SK-N-SH (cell line): ENCODE measurements around the gene SYNM. TPM values are rescaled to one million over a fixed set of nuclear protein-coding genes. Genes with fewer than 3 reads are reported as not detected.

Experiments used
- CTCF ChIA-PET: fragments of 300-600, 350-600 bp; formaldehyde crosslinking; extraction: SDS; loops from one replicate; lab custom pipeline; 2021; lab: Yijun Ruan, JAX
- POLR2A ChIA-PET: fragments of 350-600 bp; sonication (Branson Sonifier 250); formaldehyde crosslinking; extraction: SDS; loops from one replicate; lab custom pipeline; 2020; ENCODE audit warnings: antibody characterized with exemption, inconsistent platforms; lab: Yijun Ruan, JAX
- DNase-seq: peaks from one replicate; pipeline ENCODE4 v3.0.0; 2012
- H2AFZ ChIP-seq: fragments of 200-600 bp; sonication (generic); 2 replicates; pipeline ENCODE4 v1.8.1; 2016; ENCODE audit warnings: antibody characterized with exemption, mild to moderate bottlenecking, low read depth
- H3F3A ChIP-seq: fragments of 200-600 bp; sonication (generic); replicated peaks from 2 replicates; pipeline ENCODE3; 2016; ENCODE audit warnings: antibody characterized with exemption, mild to moderate bottlenecking; ENCODE audit not compliant: insufficient read depth
- H3K27ac ChIP-seq, 2 experiments: fragments of 200-500 bp in 1 of 2; fragments of 200-600 bp in 1 of 2; sonication (Bioruptor generic) in 1 of 2; sonication (generic), shearing (Covaris generic) in 1 of 2; 2 replicates each; pipeline versions ENCODE4 v1.5.1 to v1.6.1; 2014 to 2016; ENCODE audit warnings: low read depth in 2 of 2, inconsistent platforms in 1 of 2, low read length in 1 of 2, mild to moderate bottlenecking in 1 of 2, mixed read lengths in 1 of 2
- H3K27me3 ChIP-seq: fragments of 200-600 bp; sonication (generic), shearing (Covaris generic); 2 replicates; pipeline ENCODE4 v1.6.1; 2016; ENCODE audit warnings: mixed run types; ENCODE audit not compliant: insufficient read depth
- H3K36me3 ChIP-seq, 2 experiments: fragments of 200-500 bp in 1 of 2; fragments of 200-600 bp in 1 of 2; sonication (Bioruptor generic) in 1 of 2; sonication (generic) in 1 of 2; replicated peaks in 1 of 2; 2 replicates each; pipeline versions ENCODE3 to v1.5.1; 2014 to 2016; ENCODE audit warnings: low read length in 1 of 2, mild to moderate bottlenecking in 1 of 2; ENCODE audit not compliant: insufficient read depth in 2 of 2, control insufficient read depth in 1 of 2
- H3K4me1 ChIP-seq, 2 experiments: fragments of 200-500 bp in 1 of 2; fragments of 200-600 bp in 1 of 2; sonication (Bioruptor generic) in 1 of 2; sonication (generic), shearing (Covaris generic) in 1 of 2; 2 replicates each; pipeline versions ENCODE4 v1.5.1 to v1.6.1; 2014 to 2016; ENCODE audit warnings: low read depth in 1 of 2, low read length in 1 of 2, mixed run types in 1 of 2; ENCODE audit not compliant: insufficient read depth in 2 of 2, control insufficient read depth in 1 of 2
- H3K4me2 ChIP-seq: fragments of 200-600 bp; sonication (generic), shearing (Covaris generic); 2 replicates; pipeline ENCODE4 v1.6.1; 2017; ENCODE audit warnings: mixed run types
- H3K4me3 ChIP-seq, 2 experiments: fragments of 200-500 bp in 1 of 2; fragments of 200-600 bp in 1 of 2; sonication (Bioruptor generic) in 1 of 2; sonication (generic), shearing (Covaris generic) in 1 of 2; 2 replicates each; pipeline versions ENCODE4 v1.5.1 to v1.8.1; 2014 to 2016; ENCODE audit warnings: low read depth in 2 of 2, inconsistent platforms in 1 of 2, low read length in 1 of 2, mild to moderate bottlenecking in 1 of 2, mixed read lengths in 1 of 2, moderate library complexity in 1 of 2
- H3K79me2 ChIP-seq: fragments of 200-600 bp; sonication (generic); 2 replicates; pipeline ENCODE4 v1.8.1; 2017; ENCODE audit warnings: mild to moderate bottlenecking; ENCODE audit not compliant: insufficient read depth
- H3K9ac ChIP-seq: fragments of 200-600 bp; sonication (generic); 2 replicates; pipeline ENCODE4 v1.6.1; 2017; ENCODE audit warnings: mixed run types
- H3K9me2 ChIP-seq: fragments of 200-600 bp; sonication (generic); 2 replicates; pipeline ENCODE4 v1.6.1; 2017; ENCODE audit warnings: mixed run types
- H3K9me3 ChIP-seq: fragments of 200-600 bp; sonication (generic); 2 replicates; pipeline ENCODE4 v1.6.1; 2017; ENCODE audit warnings: mixed run types, mild to moderate bottlenecking, moderate library complexity
- H4K20me1 ChIP-seq: fragments of 200-600 bp; sonication (generic); 2 replicates; pipeline ENCODE4 v1.6.1; 2017; ENCODE audit warnings: mild to moderate bottlenecking, mixed run types; ENCODE audit not compliant: insufficient read depth
- CHD2 ChIP-seq: fragments of 150-350 bp; IDR thresholded peaks from 2 replicates; pipeline ENCODE4 v1.6.1; 2018; ENCODE audit warnings: low read length; ENCODE audit not compliant: partially characterized antibody
- ELF1 ChIP-seq: IDR thresholded peaks from 2 replicates; pipeline ENCODE4 v1.4.0; 2012
- EZH2phosphoT487 ChIP-seq: fragments of 200-600 bp; sonication (generic); IDR thresholded peaks from 2 replicates; pipeline ENCODE4 v1.6.1; 2017; ENCODE audit warnings: low read depth, mixed run types, mild to moderate bottlenecking, antibody characterized with exemption, moderate library complexity, borderline replicate concordance
- GATA2 ChIP-seq: sonication (generic); formaldehyde crosslinking; IDR thresholded peaks from 2 replicates; pipeline ENCODE4 v1.5.0; 2020; ENCODE audit warnings: mild to moderate bottlenecking, missing genetic modification reagents
- MXI1 ChIP-seq: IDR thresholded peaks from 2 replicates; pipeline ENCODE4 v1.6.1; 2012; ENCODE audit warnings: mild to moderate bottlenecking, low read depth, low read length, improper control_type of control experiment
- NFIC ChIP-seq: IDR thresholded peaks from 2 replicates; pipeline ENCODE4 v1.4.0; 2012; ENCODE audit warnings: borderline replicate concordance
- POLR2AphosphoS5 ChIP-seq: IDR thresholded peaks from 2 replicates; pipeline ENCODE4 v1.6.1; 2012; ENCODE audit warnings: low read depth, low read length
- RAD21 ChIP-seq: IDR thresholded peaks from 2 replicates; pipeline ENCODE4 v1.6.1; 2012; ENCODE audit warnings: mild to moderate bottlenecking, low read length
- RCOR1 ChIP-seq: fragments of 150-350 bp; IDR thresholded peaks from 2 replicates; pipeline ENCODE4 v1.6.1; 2017; ENCODE audit warnings: antibody characterized with exemption, low read length
- RXRA ChIP-seq: IDR thresholded peaks from 2 replicates; pipeline ENCODE4 v1.4.0; 2012; ENCODE audit warnings: low read depth, mild to moderate bottlenecking, borderline replicate concordance
- SIN3A ChIP-seq: IDR thresholded peaks from 2 replicates; pipeline ENCODE4 v1.6.1; 2012; ENCODE audit warnings: low read depth, mild to moderate bottlenecking, low read length, moderate library complexity, borderline replicate concordance
- SMC3 ChIP-seq: IDR thresholded peaks from 2 replicates; pipeline ENCODE4 v1.6.1; 2012; ENCODE audit warnings: low read depth, low read length, improper control_type of control experiment
- TAF1 ChIP-seq: IDR thresholded peaks from 2 replicates; pipeline ENCODE4 v1.6.1; 2012; ENCODE audit warnings: low read depth, mild to moderate bottlenecking, low read length, moderate library complexity, borderline replicate concordance
- TCF12 ChIP-seq: IDR thresholded peaks from 2 replicates; pipeline ENCODE4 v1.4.0; 2012
- TEAD4 ChIP-seq: IDR thresholded peaks from 2 replicates; pipeline ENCODE4 v1.4.0; 2012; ENCODE audit warnings: mild to moderate bottlenecking, borderline replicate concordance; ENCODE audit not compliant: insufficient read depth
- WGBS: methylation state at CpG from one replicate; pipeline ENCODE4 v1.1.6; 2017; ENCODE audit warnings: low lambda C conversion rate; 5-methylcytosine and 5-hydroxymethylcytosine counted together
- polyA plus RNA-seq, 3 experiments: library from polyadenylated mRNA; depleted of rRNA; stranded (reverse); fragments of >200 nt; gene quantifications; 2 replicates each; pipeline ENCODE4 v1.2.3, GENCODE V29; 2012
- TF ChIP-seq, protein P1 (sequence below): fragments of 150-350 bp; IDR thresholded peaks from 2 replicates; pipeline ENCODE4 v1.6.1; 2017; ENCODE audit warnings: antibody characterized with exemption, low read length, low read depth, borderline replicate concordance
- TF ChIP-seq, protein P2 (sequence below): IDR thresholded peaks from 2 replicates; pipeline ENCODE4 v1.4.0; 2012; ENCODE audit warnings: low read depth, borderline replicate concordance
- TF ChIP-seq, protein P3 (sequence below): IDR thresholded peaks from 2 replicates; pipeline ENCODE4 v1.4.0; 2012; ENCODE audit warnings: low read depth

The SYNM gene
- polyA plus RNA-seq, 1 of the 3 experiments (the other 2 are of a cell fraction), result 5.0 TPM

DNA sequence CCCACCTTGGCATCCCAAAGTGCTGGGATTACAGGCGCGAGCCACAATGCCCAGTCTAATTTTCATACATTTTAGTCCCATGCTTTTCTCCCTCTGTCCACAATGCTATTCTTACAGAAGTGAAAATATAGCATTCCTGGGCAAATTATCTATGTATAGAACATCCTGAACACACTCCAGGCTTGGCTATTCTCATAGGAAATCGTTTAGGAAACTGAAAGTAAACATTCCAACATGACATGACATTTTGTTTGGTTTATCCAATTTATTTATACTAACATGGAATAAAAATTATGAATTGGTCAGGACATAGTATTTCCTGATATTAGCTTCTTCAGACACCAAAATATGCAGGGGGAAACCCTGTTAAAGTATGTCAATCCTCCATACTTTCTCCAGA, 52.6 kb downstream of the SYNM start:
- no peaks in the 10 kb centered on the region for H4K20me1 ChIP-seq
- POLR2A ChIA-PET, result no interaction called here
- no peak overlapping the region for H3K4me2 ChIP-seq
- peaks cover 0 to 8% of the 10 kb centered on the region in 2 experiments; a peak in 1 of 4 replicates for H3K4me1 ChIP-seq
- 72% methylated on average over 3 of the region's 3 CpGs for WGBS
- H3K27me3 ChIP-seq, result no peaks in the 10 kb centered on the region
- H3K79me2 ChIP-seq, result no peaks in the 10 kb centered on the region
- no peak overlapping the region for H3K9ac ChIP-seq
- H3K9me3 ChIP-seq, result no peaks in the 10 kb centered on the region
- no peaks in the 10 kb centered on the region for H3K9me2 ChIP-seq
- no peak for DNase-seq
- H3K4me3 ChIP-seq, result no peak overlapping the region
- TF ChIP-seq GATA2 (no peak), ELF1 (no peak), POLR2AphosphoS5 (no peak), NFIC (no peak), MXI1 (no peak), TAF1 (no peak)
- TF ChIP-seq, protein P1, sequence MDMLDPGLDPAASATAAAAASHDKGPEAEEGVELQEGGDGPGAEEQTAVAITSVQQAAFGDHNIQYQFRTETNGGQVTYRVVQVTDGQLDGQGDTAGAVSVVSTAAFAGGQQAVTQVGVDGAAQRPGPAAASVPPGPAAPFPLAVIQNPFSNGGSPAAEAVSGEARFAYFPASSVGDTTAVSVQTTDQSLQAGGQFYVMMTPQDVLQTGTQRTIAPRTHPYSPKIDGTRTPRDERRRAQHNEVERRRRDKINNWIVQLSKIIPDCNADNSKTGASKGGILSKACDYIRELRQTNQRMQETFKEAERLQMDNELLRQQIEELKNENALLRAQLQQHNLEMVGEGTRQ, result no peak
- TF ChIP-seq, protein P2, sequence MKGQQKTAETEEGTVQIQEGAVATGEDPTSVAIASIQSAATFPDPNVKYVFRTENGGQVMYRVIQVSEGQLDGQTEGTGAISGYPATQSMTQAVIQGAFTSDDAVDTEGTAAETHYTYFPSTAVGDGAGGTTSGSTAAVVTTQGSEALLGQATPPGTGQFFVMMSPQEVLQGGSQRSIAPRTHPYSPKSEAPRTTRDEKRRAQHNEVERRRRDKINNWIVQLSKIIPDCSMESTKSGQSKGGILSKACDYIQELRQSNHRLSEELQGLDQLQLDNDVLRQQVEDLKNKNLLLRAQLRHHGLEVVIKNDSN, result no peak
- peaks cover 0 to 6% of the 10 kb centered on the region in 2 experiments for H3K36me3 ChIP-seq
- no peak overlapping the region for H2AFZ ChIP-seq
- no peak overlapping the region for H3K27ac ChIP-seq
- H3F3A ChIP-seq, result no peaks in the 10 kb centered on the region
- CTCF ChIA-PET, result no interaction called here

DNA sequence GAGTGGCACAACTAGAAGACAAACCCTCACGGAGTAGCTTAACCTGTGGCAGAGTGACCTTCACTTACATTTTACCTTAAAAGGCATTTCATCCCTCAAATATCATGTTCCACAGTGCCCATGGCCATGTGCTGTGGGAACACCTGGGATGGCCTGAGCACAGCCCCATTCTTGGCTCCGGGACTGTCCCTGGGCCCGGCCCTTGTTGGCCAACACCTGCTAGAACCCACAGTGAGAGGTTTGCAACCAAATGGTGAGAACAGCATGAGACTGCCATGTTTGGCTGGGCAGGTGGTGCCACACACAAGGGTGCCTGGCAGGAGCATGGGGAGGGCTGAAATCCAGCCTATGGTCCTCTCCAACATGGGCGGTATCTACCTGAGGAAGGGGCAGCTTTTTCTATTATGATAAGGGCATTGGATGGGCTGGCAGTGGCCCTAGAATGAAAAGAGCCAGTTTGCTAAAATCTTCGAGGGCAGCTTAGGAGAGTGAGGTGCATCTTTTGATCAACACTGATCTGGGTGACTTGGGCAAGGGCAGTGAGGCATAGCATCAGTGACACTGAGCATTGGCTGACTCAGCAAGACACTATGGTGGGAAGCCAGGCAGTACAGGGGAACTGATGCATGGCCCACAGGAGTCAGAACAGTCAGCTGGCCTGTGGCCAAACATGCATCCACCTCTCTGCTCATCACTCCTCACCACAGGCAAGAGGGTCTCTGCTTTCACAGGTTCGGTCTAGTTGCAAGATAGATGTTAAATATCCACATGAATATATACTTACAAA, 53.9 kb downstream of the SYNM start:
- H3K9me2 ChIP-seq, result no peaks in the 10 kb centered on the region
- H4K20me1 ChIP-seq, result no peaks in the 10 kb centered on the region
- no peak overlapping the region for H3K4me3 ChIP-seq
- WGBS, result 88% methylated on average over 5 of the region's 6 CpGs
- TF ChIP-seq RCOR1 (no peak), RAD21 (no peak), TCF12 (no peak), TEAD4 (no peak), CHD2 (no peak), SIN3A (no peak), RXRA (no peak), EZH2phosphoT487 (no peak), SMC3 (no peak), ELF1 (no peak)
- TF ChIP-seq, protein P1, result no peak
- TF ChIP-seq, protein P3, sequence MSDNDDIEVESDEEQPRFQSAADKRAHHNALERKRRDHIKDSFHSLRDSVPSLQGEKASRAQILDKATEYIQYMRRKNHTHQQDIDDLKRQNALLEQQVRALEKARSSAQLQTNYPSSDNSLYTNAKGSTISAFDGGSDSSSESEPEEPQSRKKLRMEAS, result no peak
- H3K9ac ChIP-seq, result no peak overlapping the region
- no peaks in the 10 kb centered on the region for H3K79me2 ChIP-seq
- no peak overlapping the region for H3K4me2 ChIP-seq
- CTCF ChIA-PET, result interaction anchor here (1.0 to 1.2 kb wide), 3 partner anchors 36 to 313 kb away, joined by 3 read pairs; no protein-coding TSS in a partner anchor
- H3K9me3 ChIP-seq, result no peaks in the 10 kb centered on the region
- H3K27me3 ChIP-seq, result no peaks in the 10 kb centered on the region
- no peaks in the 10 kb centered on the region for H3F3A ChIP-seq
- peaks cover 0 to 6% of the 10 kb centered on the region in 2 experiments for H3K36me3 ChIP-seq
- no peak overlapping the region for H2AFZ ChIP-seq
- DNase-seq, result no peak
- POLR2A ChIA-PET, result no interaction called here
- H3K27ac ChIP-seq, result no peak overlapping the region
- H3K4me1 ChIP-seq, result peaks cover 0 to 8% of the 10 kb centered on the region in 2 experiments; a peak in 1 of 4 replicates
